ENCODE measurements around the gene DOCK4. TPM values are rescaled to one million over a fixed set of nuclear protein-coding genes. Genes with fewer than 3 reads are reported as not detected.

DOCK4 gene
- polyA plus RNA-seq, 2 of the 4 experiments (the other 2 are of a cell fraction), result 13.7 to 15.7 TPM

GRCh38 chr7:111756687-111757178 lies 449.5 kb downstream of the DOCK4 start:
- ATAC-seq (no peak), FAIRE-seq (no peak), DNase-seq (ENCODE audit: low read depth in 1 of 2, low spot score in 1 of 2) (no peak)
- WGBS (ENCODE audit: missing lambda C conversion rate), result 94% methylated on average over 11 of the region's 11 CpGs
- no peak overlapping the region for H3K27ac ChIP-seq
- TF ChIP-seq SMC3 (IDR thresholded peaks at IDR 0.05) (no peak), TP53 (CRISPR knock-in tag; IDR thresholded peaks at IDR 0.05) (no peak), RAD21 (conservative IDR thresholded peaks at IDR 0.05 in 1 of 2, IDR thresholded peaks at IDR 0.05 in 1 of 2) (no peak), USF2 (IDR thresholded peaks at IDR 0.05) (no peak), CHD2 (IDR thresholded peaks at IDR 0.05; ENCODE audit: low read length, partially characterized antibody) (no peak), ZFP36 (IDR thresholded peaks at IDR 0.05; ENCODE audit: borderline replicate concordance, partially characterized antibody) (no peak)
- H3K4me1 ChIP-seq, result no peaks in the 10 kb centered on the region; the same call in 2 of the 3 replicates
- H3K9me3 ChIP-seq, result no peaks in the 10 kb centered on the region
- ChIA-PET CTCF (interaction anchor here (0.8 to 3.0 kb wide), 6 partner anchors 14 to 653 kb away, joined by 3 to 16 read pairs (median 4); no protein-coding TSS in a partner anchor), POLR2A (no interaction called here)
- H3K4me3 ChIP-seq, result no peak overlapping the region
- H3K4me2 ChIP-seq, result no peak overlapping the region

GRCh38 chr7:111755383-111755782 lies 450.8 kb downstream of the DOCK4 start:
- WGBS (ENCODE audit: missing lambda C conversion rate), result 92% methylated on average over 6 of the region's 6 CpGs
- DNase-seq (ENCODE audit: low read depth in 1 of 2, low spot score in 1 of 2), result no peak
- ChIA-PET CTCF (interaction anchor here (1.0 to 3.0 kb wide), 5 partner anchors 9 to 741 kb away, joined by 4 to 16 read pairs (median 5); no protein-coding TSS in a partner anchor), POLR2A (no interaction called here)
- no peak overlapping the region for H3K4me3 ChIP-seq
- ATAC-seq, result no peak
- H3K4me1 ChIP-seq, result no peaks in the 10 kb centered on the region; the same call in 2 of the 3 replicates
- no peak for TF ChIP-seq HOXB5 (CRISPR knock-in tag; IDR thresholded peaks at IDR 0.05)
- no peak for TF ChIP-seq SREBF2 (IDR thresholded peaks at IDR 0.05)
- no peak for TF ChIP-seq EHMT2 (IDR thresholded peaks at IDR 0.05; ENCODE audit: low read depth)
- TF ChIP-seq GATA3 (IDR thresholded peaks at IDR 0.05; ENCODE audit: borderline replicate concordance), result no peak
- no peak for TF ChIP-seq CHD2 (IDR thresholded peaks at IDR 0.05; ENCODE audit: low read length, partially characterized antibody)
- TF ChIP-seq MAFK (IDR thresholded peaks at IDR 0.05; ENCODE audit: partially characterized antibody), result no peak
- no peak for TF ChIP-seq CTCF (IDR thresholded peaks at IDR 0.05)
- no peak for TF ChIP-seq CBX8 (IDR thresholded peaks at IDR 0.05)
- TF ChIP-seq RAD21 (conservative IDR thresholded peaks at IDR 0.05 in 1 of 2, IDR thresholded peaks at IDR 0.05 in 1 of 2), result no peak
- no peak for TF ChIP-seq NPAS2 (CRISPR knock-in tag; IDR thresholded peaks at IDR 0.05; ENCODE audit: borderline replicate concordance)
- H3K27ac ChIP-seq, result no peak overlapping the region
- no peak overlapping the region for H3K4me2 ChIP-seq
- no peaks in the 10 kb centered on the region for H3K9me3 ChIP-seq
- FAIRE-seq, result no peak

GRCh38 chr7:111753968-111754367 lies 452.2 kb downstream of the DOCK4 start:
- Histone ChIP-seq H3K27ac (no peak overlapping the region), H3K4me2 (no peak overlapping the region), H3K4me1 (no peaks in the 10 kb centered on the region; the same call in 2 of the 3 replicates), H3K9me3 (no peaks in the 10 kb centered on the region), H3K4me3 (no peak overlapping the region)
- FAIRE-seq (no peak), DNase-seq (ENCODE audit: low read depth in 1 of 2, low spot score in 1 of 2) (no peak), ATAC-seq (no peak)
- ChIA-PET CTCF (interaction anchor here (1.0 to 3.1 kb wide), 8 partner anchors 9 to 742 kb away, joined by 3 to 27 read pairs (median 10); no protein-coding TSS in a partner anchor), POLR2A (interaction anchor here (1.8 kb wide), 1 partner anchor 697 kb away, joined by 4 read pairs; no protein-coding TSS in a partner anchor)
- 90% methylated on average over 3 of the region's 3 CpGs for WGBS (ENCODE audit: missing lambda C conversion rate)
- no peak for TF ChIP-seq RAD21 (conservative IDR thresholded peaks at IDR 0.05 in 1 of 2, IDR thresholded peaks at IDR 0.05 in 1 of 2)
- no peak for TF ChIP-seq MYC (IDR thresholded peaks at IDR 0.05; ENCODE audit: borderline replicate concordance, low read length)
- TF ChIP-seq MAX (IDR thresholded peaks at IDR 0.05), result no peak
- TF ChIP-seq RNF2 (IDR thresholded peaks at IDR 0.05; ENCODE audit: borderline replicate concordance, low read depth), result no peak
- TF ChIP-seq NFE2L2 (conservative IDR thresholded peaks at IDR 0.05; ENCODE audit: low read length), result no peak
- TF ChIP-seq REST (IDR thresholded peaks at IDR 0.05), result no peak
- TF ChIP-seq TFCP2L1 (CRISPR knock-in tag; IDR thresholded peaks at IDR 0.05), result no peak
- no peak for TF ChIP-seq NR3C1 (IDR thresholded peaks at IDR 0.05)
- TF ChIP-seq E2F6 (IDR thresholded peaks at IDR 0.05; ENCODE audit: borderline replicate concordance, low read depth), result no peak
- no peak for TF ChIP-seq POLR2AphosphoS2 (conservative IDR thresholded peaks at IDR 0.05; ENCODE audit: low read length)
- TF ChIP-seq CHD4 (IDR thresholded peaks at IDR 0.05; ENCODE audit: borderline replicate concordance), result no peak
- no peak for TF ChIP-seq EHMT2 (IDR thresholded peaks at IDR 0.05; ENCODE audit: low read depth)
- TF ChIP-seq FOXS1 (CRISPR knock-in tag; IDR thresholded peaks at IDR 0.05), result no peak
- TF ChIP-seq CHD2 (IDR thresholded peaks at IDR 0.05; ENCODE audit: low read length, partially characterized antibody), result no peak
- TF ChIP-seq KDM1A (IDR thresholded peaks at IDR 0.05; ENCODE audit: low read depth), result no peak
- TF ChIP-seq ZSCAN20 (CRISPR knock-in tag; IDR thresholded peaks at IDR 0.05), result no peak
- no peak for TF ChIP-seq SMC3 (IDR thresholded peaks at IDR 0.05)
